GM15510 (cell line): Measurements from ENCODE around the gene CYP27C1.

Experiments
- POLR2A ChIP-seq: IDR thresholded peaks from 3 replicates; pipeline ENCODE4 v1.6.1; 2011; ENCODE audit warnings: borderline replicate concordance; ENCODE audit not compliant: insufficient read length; ENCODE audit errors: extremely low read depth

Gene CYP27C1

DNA sequence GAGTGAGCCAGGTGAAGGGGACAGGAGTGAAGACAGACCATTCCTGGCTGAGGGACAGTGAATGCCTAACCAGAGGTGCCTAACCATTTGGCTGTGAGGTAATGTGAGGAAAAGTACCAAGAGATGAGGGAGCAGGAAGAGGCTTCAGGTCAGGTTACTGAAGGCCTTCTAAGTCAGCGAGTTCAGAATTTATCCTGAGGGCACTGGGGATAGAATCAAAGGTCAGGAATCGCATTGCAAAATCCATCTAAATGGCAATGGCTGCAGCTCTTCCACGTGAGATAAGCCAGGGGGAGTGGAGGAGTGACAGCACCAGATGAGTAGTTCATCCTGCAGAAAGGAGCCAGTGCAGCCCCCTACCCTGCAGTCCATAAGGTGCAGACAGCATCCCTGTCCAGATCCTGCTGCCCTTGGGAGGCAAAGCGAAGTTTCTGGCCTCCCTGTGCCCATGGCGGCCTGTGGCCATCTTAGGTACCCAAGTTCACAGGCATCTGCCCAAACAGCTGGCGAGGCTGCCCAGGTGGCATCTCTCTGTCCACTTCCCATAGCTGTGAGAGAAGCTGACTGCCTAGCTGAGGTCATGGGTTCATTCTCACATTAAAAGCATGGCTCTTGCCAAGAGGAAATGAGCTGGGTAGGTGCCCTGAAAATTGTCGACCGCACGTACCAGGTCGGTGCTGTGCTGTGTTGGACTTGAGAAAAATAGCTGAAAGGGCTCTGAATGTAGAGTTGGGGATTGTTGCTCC lies 49.5 kb downstream of the CYP27C1 start:
- no peak for TF ChIP-seq POLR2A

- TF ChIP-seq POLR2A: no peak
Observed at GRCh38 chr2:127170021-127170420, 50.1 kb downstream of the CYP27C1 start.

DNA sequence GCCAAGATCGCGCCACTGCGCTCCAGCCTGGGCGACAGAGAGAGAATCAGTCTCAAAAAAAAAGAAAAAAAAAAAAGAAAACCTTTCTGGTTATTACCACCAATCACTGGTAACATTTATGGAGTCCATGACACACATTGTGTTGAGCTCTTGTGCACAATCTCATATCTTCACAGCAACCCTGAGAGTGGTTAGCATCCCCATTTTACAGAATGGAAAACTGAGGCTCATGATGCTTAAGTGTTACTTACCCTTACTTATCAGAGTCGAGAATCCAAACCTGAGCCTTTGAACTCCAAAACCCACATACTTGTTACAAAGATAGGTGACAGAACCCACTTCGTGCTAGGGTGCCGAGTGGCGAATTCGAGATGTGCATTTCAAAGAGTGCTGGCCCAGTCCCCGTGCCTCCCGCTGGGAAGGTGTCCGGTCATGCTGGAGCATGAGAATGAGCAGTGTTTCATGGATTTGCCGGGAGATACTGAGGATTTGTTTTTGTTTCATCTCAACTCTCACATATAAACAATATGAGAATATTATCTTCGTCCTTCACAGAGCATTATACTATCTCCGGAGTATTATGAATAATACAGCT lies 50.9 kb downstream of the CYP27C1 start:
- TF ChIP-seq POLR2A: no peak

DNA sequence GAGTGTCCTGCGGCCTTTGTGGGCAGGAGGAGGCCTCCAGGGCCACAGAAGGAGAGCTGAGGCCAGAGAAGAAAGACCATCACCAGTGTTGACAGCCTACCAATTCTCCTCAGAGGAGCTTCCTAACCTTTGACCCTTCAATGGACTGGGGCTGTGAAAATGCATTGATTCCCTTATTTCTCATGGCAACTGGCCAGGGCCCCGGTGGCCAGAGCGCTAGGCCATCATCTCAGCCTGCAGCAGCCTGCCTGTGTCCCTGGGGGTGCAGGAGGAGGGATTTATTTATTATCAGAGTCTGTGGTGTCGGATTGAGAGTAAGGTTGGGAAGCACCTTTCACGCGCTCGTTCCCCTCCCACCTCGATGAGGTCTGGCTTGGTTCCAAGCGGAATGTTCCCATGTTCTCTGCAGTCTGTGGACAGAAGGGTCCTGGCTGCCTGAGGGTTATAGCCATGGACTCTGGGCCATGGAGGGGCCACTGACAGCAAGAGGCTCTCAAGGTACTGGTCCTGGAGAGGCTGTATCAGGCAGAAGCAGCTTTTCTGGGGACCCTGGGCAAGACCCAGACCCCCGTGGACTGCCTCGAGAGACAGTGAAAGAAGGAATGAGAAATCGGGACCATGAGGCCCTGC lies 53.8 kb downstream of the CYP27C1 start:
- no peak for TF ChIP-seq POLR2A

GRCh38 chr2:127165539-127165935 lies 54.6 kb downstream of the CYP27C1 start:
- TF ChIP-seq POLR2A: no peak

- TF ChIP-seq POLR2A: no peak
Observed at GRCh38 chr2:127164761-127165538, 55.1 kb downstream of the CYP27C1 start.

- TF ChIP-seq POLR2A: no peak
Observed at GRCh38 chr2:127163921-127164320, 56.2 kb downstream of the CYP27C1 start.

GRCh38 chr2:127162261-127163089 lies 57.6 kb downstream of the CYP27C1 start:
- no peak for TF ChIP-seq POLR2A

- TF ChIP-seq POLR2A: no peak
Observed at GRCh38 chr2:127161176-127162136, 58.6 kb downstream of the CYP27C1 start.

DNA sequence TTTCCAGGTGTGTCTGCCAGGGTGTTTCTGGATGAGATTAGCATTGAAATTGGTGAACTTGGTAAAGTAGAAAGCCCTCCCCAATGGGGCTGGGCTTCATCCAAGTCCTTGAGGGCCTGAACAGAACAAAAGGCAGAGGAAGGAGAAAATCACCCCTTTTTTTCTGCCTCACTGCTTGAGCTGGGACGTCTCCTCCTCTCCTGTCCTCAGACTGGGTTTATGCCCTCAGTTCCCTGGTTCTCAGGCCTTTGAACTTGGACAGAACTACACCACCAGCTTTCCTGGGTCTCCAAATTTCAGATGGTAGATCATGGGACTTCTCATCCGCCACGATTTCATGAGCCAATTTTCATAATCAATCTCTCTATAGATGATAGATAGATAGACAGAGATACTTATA lies 59.4 kb downstream of the CYP27C1 start:
- TF ChIP-seq POLR2A: no peak

DNA sequence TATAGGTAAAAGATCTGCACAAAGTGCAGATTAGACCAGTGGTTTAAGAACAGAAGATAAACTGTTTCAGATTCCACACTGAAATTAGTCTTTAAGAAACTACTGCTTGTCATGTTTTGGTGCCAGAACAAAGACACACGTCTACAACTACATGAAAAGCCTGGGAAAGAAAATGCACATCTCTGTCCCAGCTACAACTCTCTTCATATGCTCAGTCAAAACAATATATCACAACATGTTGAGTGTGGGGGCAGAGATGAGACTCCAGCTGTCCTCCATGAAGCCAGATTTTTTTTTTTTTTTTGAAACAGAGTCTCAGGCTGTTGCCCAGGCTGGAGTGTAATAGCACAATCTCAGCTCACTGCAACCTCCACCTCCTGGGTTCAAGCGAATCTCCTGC lies 60.6 kb downstream of the CYP27C1 start:
- TF ChIP-seq POLR2A: no peak

- TF ChIP-seq POLR2A: no peak
Observed at GRCh38 chr2:127158614-127159290, 61.3 kb downstream of the CYP27C1 start.
